ENCODE measurements around the gene P2RX4. TPM values are rescaled to one million over a fixed set of nuclear protein-coding genes. Genes with fewer than 3 reads are reported as not detected.

P2RX4 gene
- total and polyA plus RNA-seq, 2 of the 13 experiments (the other 11 are each of a cell fraction or from before 2014, with no cell fraction given): 13.8 to 30.8 TPM

- Histone ChIP-seq H3K9me3 (ENCODE audit: low read length) (no peaks in the 10 kb centered on the region), H2AFZ (ENCODE audit: low read length) (no peak overlapping the region), H4K20me1 (ENCODE audit: insufficient read depth, low read length) (no peaks in the 10 kb centered on the region), H3K4me2 (ENCODE audit: low read depth, low read length) (no peak overlapping the region), H3K36me3 (replicated peaks in 1 of 2; ENCODE audit: control insufficient read depth in 1 of 2, insufficient read depth in 2 of 2, low read length in 2 of 2) (peaks cover 8 to 16% of the 10 kb centered on the region in 2 experiments; a peak in 3 of 5 replicates), H3K27me3 (ENCODE audit: control insufficient read depth in 1 of 2, insufficient read depth in 2 of 2, low read length in 2 of 2) (no peaks in the 10 kb centered on the region), H3K4me3 (replicated peaks in 1 of 3; ENCODE audit: insufficient read depth in 1 of 3, low read depth in 2 of 3, low read length in 3 of 3) (no peak overlapping the region), H3K9ac (ENCODE audit: insufficient read depth, low read depth, low read length) (no peak overlapping the region), H3K4me1 (ENCODE audit: insufficient read depth, low read length) (no peaks in the 10 kb centered on the region), H3K79me2 (ENCODE audit: insufficient read depth, low read length) (no peaks in the 10 kb centered on the region), H3K27ac (ENCODE audit: extremely low read length, insufficient read depth, low read length) (no peak overlapping the region)
- intact Hi-C loops (cut with micrococcal nuclease; ENCODE audit: unreplicated experiment): no loop called here
- DNase-seq (ENCODE audit: low spot score): no peak
- FAIRE-seq: no peak
- ChIA-PET CTCF (ENCODE audit: low intra/inter-chr PET ratio, low total read pairs) (no interaction called here), POLR2A (no interaction called here)
- ATAC-seq: no peak
- no TSS peak for BruUV-seq (replicated peaks)
- 90% methylated on average over 8 of the region's 9 CpGs for WGBS (ENCODE audit: low lambda C conversion rate)
- in situ Hi-C loops (cut with HindIII; ENCODE audit: extremely low pct_ligation_motif_present, low pct_unique_long_range_greater_than_20kb): no loop called here
- TF ChIP-seq ZNF780A (CRISPR knock-in tag; IDR thresholded peaks at IDR 0.05) (no peak), ZNF33B (CRISPR knock-in tag; IDR thresholded peaks at IDR 0.05) (no peak), TCF12 (IDR thresholded peaks at IDR 0.05) (no peak), TCF12 (CRISPR knock-in tag; IDR thresholded peaks at IDR 0.05) (no peak), NONO (IDR thresholded peaks at IDR 0.05) (no peak), NONO (CRISPR knock-in tag; conservative IDR thresholded peaks at IDR 0.05) (no peak), STAT6 (CRISPR knock-in tag; IDR thresholded peaks at IDR 0.05; ENCODE audit: borderline replicate concordance) (no peak), ZBED4 (CRISPR knock-in tag; IDR thresholded peaks at IDR 0.05; ENCODE audit: borderline replicate concordance) (no peak), SP140L (CRISPR knock-in tag; IDR thresholded peaks at IDR 0.05; ENCODE audit: borderline replicate concordance) (no peak), HHEX (CRISPR knock-in tag; IDR thresholded peaks at IDR 0.05) (no peak), ZNF432 (CRISPR knock-in tag; IDR thresholded peaks at IDR 0.05; ENCODE audit: borderline replicate concordance) (no peak), ZNF691 (CRISPR knock-in tag; IDR thresholded peaks at IDR 0.05; ENCODE audit: borderline replicate concordance, low read depth) (no peak), ZNF446 (CRISPR knock-in tag; IDR thresholded peaks at IDR 0.05) (no peak), ZNF75D (CRISPR knock-in tag; IDR thresholded peaks at IDR 0.05; ENCODE audit: borderline replicate concordance) (no peak), FLYWCH1 (CRISPR knock-in tag; IDR thresholded peaks at IDR 0.05) (no peak), ZNF619 (CRISPR knock-in tag; IDR thresholded peaks at IDR 0.05) (no peak), HOMEZ (CRISPR knock-in tag; IDR thresholded peaks at IDR 0.05; ENCODE audit: low read depth) (no peak), FOSL1 (CRISPR knock-in tag; IDR thresholded peaks at IDR 0.05; ENCODE audit: borderline replicate concordance) (no peak)
Observed at GRCh38 chr12:121236776-121237175, 26.8 kb downstream of the P2RX4 start.
